ENCODE data around the gene TRHDE.

GRCh38 chr12:72369423-72369959, 97.3 kb downstream of the TRHDE start:
- TF ChIP-seq CTCF (IDR thresholded peaks at IDR 0.05) (no peak), POLR2A (IDR thresholded peaks at IDR 0.05) (no peak)
